ENCODE results near the gene USP10.

The USP10 gene

DNA sequence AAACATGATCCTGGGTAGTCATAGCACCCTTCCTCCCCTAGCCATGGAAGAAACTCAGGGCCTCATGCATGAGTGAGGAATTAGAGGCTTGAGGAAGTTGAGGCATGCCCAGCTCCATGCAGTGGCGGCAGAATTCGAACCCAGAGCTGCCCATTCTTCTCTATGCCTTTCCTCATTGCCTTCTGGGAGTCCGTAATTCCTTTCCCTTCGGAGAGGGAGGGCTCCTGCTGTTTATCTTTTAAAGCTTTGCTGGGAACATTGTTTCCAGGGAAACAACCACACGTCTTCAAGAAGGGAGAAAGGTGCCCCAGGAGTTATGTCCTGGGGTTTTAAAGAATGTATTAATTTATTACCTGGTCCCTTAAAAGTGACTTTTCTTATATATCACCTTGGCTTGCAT is 128.5 kb downstream of the USP10 start:
- H3K4me3 Mint-ChIP-seq = no peak overlapping the region
- H3K27ac Mint-ChIP-seq = no peak overlapping the region
- H3K36me3 Mint-ChIP-seq (ENCODE audit: low read depth) = no peaks in the 10 kb centered on the region
- H3K4me1 Mint-ChIP-seq (ENCODE audit: low read depth) = no peaks in the 10 kb centered on the region
- no peak for DNase-seq (ENCODE audit: low spot score)
- H3K27me3 Mint-ChIP-seq (ENCODE audit: low read depth) = peaks cover 4% of the 10 kb centered on the region
- no peaks in the 10 kb centered on the region for H3K9me3 Mint-ChIP-seq
